ENCODE measurements around the gene KCNK1. TPM values are rescaled to one million over a fixed set of nuclear protein-coding genes. Genes with fewer than 3 reads are reported as not detected.

Gene KCNK1
- total RNA-seq, 4 donors from 2014 or later = 0.20 to 0.49 TPM; not detected in 2

- no peaks in the 10 kb centered on the region for H3K36me3 ChIP-seq
- intact Hi-C loops (cut with DNase I; ENCODE audit: low total_unique reads) (no loop called here), in situ Hi-C loops (cut with MboI; ENCODE audit: low sequenced_read_pairs in 4 of 4) (no loop called here)
- TF ChIP-seq POLR2A (IDR thresholded peaks at IDR 0.05) (no peak), CTCF (IDR thresholded peaks at IDR 0.05 in 4 of 5, conservative IDR thresholded peaks at IDR 0.05 in 1 of 5) (no peak)
- H3K27ac ChIP-seq = no peak overlapping the region
- H3K9me3 ChIP-seq = no peaks in the 10 kb centered on the region
- peaks cover 3 to 14% (median 9%) of the 10 kb centered on the region in 3 donors for H3K27me3 ChIP-seq
- no peaks in the 10 kb centered on the region for H3K4me1 ChIP-seq
- ATAC-seq (no peak), DNase-seq (no peak)
- H3K4me3 ChIP-seq = no peak overlapping the region
These were observed 6.2 kb downstream of the KCNK1 start for GRCh38 chr1:233620065-233620464.

GRCh38 chr1:233621923-233622322 lies 8.0 kb downstream of the KCNK1 start:
- DNase-seq = no peak
- Histone ChIP-seq H3K4me1 (no peaks in the 10 kb centered on the region), H3K9me3 (no peaks in the 10 kb centered on the region), H3K27me3 (peaks cover 0 to 2% (median 0%) of the 10 kb centered on the region in 3 donors), H3K27ac (no peak overlapping the region), H3K36me3 (no peaks in the 10 kb centered on the region), H3K4me3 (no peak overlapping the region)
- intact Hi-C loops (cut with DNase I; ENCODE audit: low total_unique reads) = no loop called here
- no peak for TF ChIP-seq CTCF (IDR thresholded peaks at IDR 0.05 in 4 of 5, conservative IDR thresholded peaks at IDR 0.05 in 1 of 5)
- no peak for TF ChIP-seq POLR2A (IDR thresholded peaks at IDR 0.05)
- in situ Hi-C loops (cut with MboI; ENCODE audit: low sequenced_read_pairs in 4 of 4) = no loop called here
- ATAC-seq = no peak

GRCh38 chr1:233624289-233624688 lies 10.4 kb downstream of the KCNK1 start:
- H3K27me3 ChIP-seq = no peaks in the 10 kb centered on the region
- DNase-seq = no peak
- in situ Hi-C loops (cut with MboI; ENCODE audit: low sequenced_read_pairs in 4 of 4) (no loop called here), intact Hi-C loops (cut with DNase I; ENCODE audit: low total_unique reads) (no loop called here)
- TF ChIP-seq POLR2A (IDR thresholded peaks at IDR 0.05) = no peak
- no peak for TF ChIP-seq CTCF (IDR thresholded peaks at IDR 0.05 in 4 of 5, conservative IDR thresholded peaks at IDR 0.05 in 1 of 5)
- no peaks in the 10 kb centered on the region for H3K4me1 ChIP-seq
- ATAC-seq = no peak
- H3K9me3 ChIP-seq = no peaks in the 10 kb centered on the region
- H3K36me3 ChIP-seq = no peaks in the 10 kb centered on the region
- H3K4me3 ChIP-seq = no peak overlapping the region
- no peak overlapping the region for H3K27ac ChIP-seq

GRCh38 chr1:233625087-233625486 lies 11.2 kb downstream of the KCNK1 start:
- Histone ChIP-seq H3K36me3 (no peaks in the 10 kb centered on the region), H3K9me3 (no peaks in the 10 kb centered on the region), H3K27me3 (no peaks in the 10 kb centered on the region), H3K27ac (no peak overlapping the region), H3K4me3 (no peak overlapping the region), H3K4me1 (no peaks in the 10 kb centered on the region)
- intact Hi-C loops (cut with DNase I; ENCODE audit: low total_unique reads) = no loop called here
- in situ Hi-C loops (cut with MboI; ENCODE audit: low sequenced_read_pairs in 4 of 4) = no loop called here
- no peak for ATAC-seq
- TF ChIP-seq POLR2A (IDR thresholded peaks at IDR 0.05) (no peak), CTCF (IDR thresholded peaks at IDR 0.05 in 4 of 5, conservative IDR thresholded peaks at IDR 0.05 in 1 of 5) (no peak)
- DNase-seq = no peak

GRCh38 chr1:233625510-233625981 lies 11.6 kb downstream of the KCNK1 start:
- H3K4me1 ChIP-seq = no peaks in the 10 kb centered on the region
- intact Hi-C loops (cut with DNase I; ENCODE audit: low total_unique reads) = no loop called here
- TF ChIP-seq POLR2A (IDR thresholded peaks at IDR 0.05) (no peak), CTCF (IDR thresholded peaks at IDR 0.05 in 4 of 5, conservative IDR thresholded peaks at IDR 0.05 in 1 of 5) (no peak)
- DNase-seq (no peak), ATAC-seq (no peak)
- H3K27ac ChIP-seq = no peak overlapping the region
- no peaks in the 10 kb centered on the region for H3K27me3 ChIP-seq
- in situ Hi-C loops (cut with MboI; ENCODE audit: low sequenced_read_pairs in 4 of 4) = no loop called here
- H3K36me3 ChIP-seq = no peaks in the 10 kb centered on the region
- no peaks in the 10 kb centered on the region for H3K9me3 ChIP-seq
- H3K4me3 ChIP-seq = no peak overlapping the region
